ENCODE results near the gene NIPAL1. TPM values are rescaled to one million over a fixed set of nuclear protein-coding genes. Genes with fewer than 3 reads are reported as not detected.

NIPAL1 gene
- polyA plus RNA-seq, 4 donors, result 8.7 to 13.9 (median 11.6) TPM

- DNase-seq (ENCODE audit: low read depth in 4 of 4, low spot score in 3 of 4), result no peak
Observed at GRCh38 chr4:48024522-48024921, 8.0 kb downstream of the NIPAL1 start.

- DNase-seq (ENCODE audit: low read depth in 4 of 4, low spot score in 3 of 4), result no peak
Observed at GRCh38 chr4:48025005-48025404, 8.4 kb downstream of the NIPAL1 start.

- DNase-seq (ENCODE audit: low read depth in 4 of 4, low spot score in 3 of 4), result no peak
Observed at GRCh38 chr4:48027653-48028052, 11.1 kb downstream of the NIPAL1 start.

GRCh38 chr4:48028696-48029095 lies 12.1 kb downstream of the NIPAL1 start:
- DNase-seq (ENCODE audit: low read depth in 4 of 4, low spot score in 3 of 4), result no peak

GRCh38 chr4:48030470-48030869 lies 13.9 kb downstream of the NIPAL1 start:
- no peak for DNase-seq (ENCODE audit: low read depth in 4 of 4, low spot score in 3 of 4)

- no peak for DNase-seq (ENCODE audit: low read depth in 4 of 4, low spot score in 3 of 4)
Observed at GRCh38 chr4:48031802-48032525, 15.4 kb downstream of the NIPAL1 start.

GRCh38 chr4:48032721-48033120 lies 16.1 kb downstream of the NIPAL1 start:
- no peak for DNase-seq (ENCODE audit: low read depth in 4 of 4, low spot score in 3 of 4)

GRCh38 chr4:48033412-48033811 lies 16.8 kb downstream of the NIPAL1 start:
- no peak for DNase-seq (ENCODE audit: low read depth in 4 of 4, low spot score in 3 of 4)

- DNase-seq (ENCODE audit: low read depth in 4 of 4, low spot score in 3 of 4), result no peak
Observed at GRCh38 chr4:48033825-48034413, 17.3 kb downstream of the NIPAL1 start.

GRCh38 chr4:48035952-48036351 lies 19.4 kb downstream of the NIPAL1 start:
- no peak for DNase-seq (ENCODE audit: low read depth in 4 of 4, low spot score in 3 of 4)

GRCh38 chr4:48037117-48037462 lies 20.5 kb downstream of the NIPAL1 start:
- no peak for DNase-seq (ENCODE audit: low read depth in 4 of 4, low spot score in 3 of 4)

GRCh38 chr4:48038666-48039065 lies 22.1 kb downstream of the NIPAL1 start:
- no peak for DNase-seq (ENCODE audit: low read depth in 4 of 4, low spot score in 3 of 4)

GRCh38 chr4:48039561-48039960 lies 23.0 kb downstream of the NIPAL1 start:
- DNase-seq (ENCODE audit: low read depth in 4 of 4, low spot score in 3 of 4), result no peak

- no peak for DNase-seq (ENCODE audit: low read depth in 4 of 4, low spot score in 3 of 4)
Observed at GRCh38 chr4:48041535-48042137, 25.1 kb downstream of the NIPAL1 start.

GRCh38 chr4:48042979-48043461 lies 26.4 kb downstream of the NIPAL1 start:
- DNase-seq (ENCODE audit: low read depth in 4 of 4, low spot score in 3 of 4), result no peak

GRCh38 chr4:48043504-48043903 lies 26.9 kb downstream of the NIPAL1 start:
- no peak for DNase-seq (ENCODE audit: low read depth in 4 of 4, low spot score in 3 of 4)

- DNase-seq (ENCODE audit: low read depth in 4 of 4, low spot score in 3 of 4), result no peak
Observed at GRCh38 chr4:48044298-48044697, 27.7 kb downstream of the NIPAL1 start.

GRCh38 chr4:48046059-48046458 lies 29.5 kb downstream of the NIPAL1 start:
- no peak for DNase-seq (ENCODE audit: low read depth in 4 of 4, low spot score in 3 of 4)

GRCh38 chr4:48047421-48047844 lies 30.9 kb downstream of the NIPAL1 start:
- DNase-seq (ENCODE audit: low read depth in 4 of 4, low spot score in 3 of 4), result no peak

- no peak for DNase-seq (ENCODE audit: low read depth in 4 of 4, low spot score in 3 of 4)
Observed at GRCh38 chr4:48047896-48048295, 31.3 kb downstream of the NIPAL1 start.

GRCh38 chr4:48049483-48049882 lies 32.9 kb downstream of the NIPAL1 start:
- no peak for DNase-seq (ENCODE audit: low read depth in 4 of 4, low spot score in 3 of 4)

- DNase-seq (ENCODE audit: low read depth in 4 of 4, low spot score in 3 of 4), result no peak
Observed at GRCh38 chr4:48051078-48051477, 34.5 kb downstream of the NIPAL1 start.

All from right renal pelvis (tissue), 4 donors.